HG02852 (cell line): ENCODE results near the gene CTBP1.

ENCODE experiments used
- ATAC-seq: cut with Tn5 transposase; IDR thresholded peaks from one replicate; pipeline ENCODE4 v1.9.1; 2021; ENCODE audit warnings: mild to moderate bottlenecking, moderate library complexity; ENCODE audit not compliant: unreplicated experiment

Gene CTBP1

GRCh38 chr4:1225272-1226143, 23.4 kb downstream of the CTBP1 start:
- ATAC-seq, result no peak

GRCh38 chr4:1223841-1224809, 24.8 kb downstream of the CTBP1 start:
- no peak for ATAC-seq

GRCh38 chr4:1222938-1223690, 25.8 kb downstream of the CTBP1 start:
- no peak for ATAC-seq

GRCh38 chr4:1222036-1222789, 26.7 kb downstream of the CTBP1 start:
- no peak for ATAC-seq

GRCh38 chr4:1221155-1221870, 27.6 kb downstream of the CTBP1 start:
- no peak for ATAC-seq

- no peak for ATAC-seq
Measured at GRCh38 chr4:1220566-1220965, 28.4 kb downstream of the CTBP1 start.

- no peak for ATAC-seq
Measured at GRCh38 chr4:1219566-1219950, 29.4 kb downstream of the CTBP1 start.

- peak; percentile 70 for ATAC-seq
Measured at GRCh38 chr4:1218634-1219565, 30.0 kb downstream of the CTBP1 start.

GRCh38 chr4:1217366-1217765, 31.6 kb downstream of the CTBP1 start:
- ATAC-seq, result no peak

GRCh38 chr4:1216869-1217294, 32.0 kb downstream of the CTBP1 start:
- ATAC-seq, result no peak

- ATAC-seq, result no peak
Measured at GRCh38 chr4:1216076-1216614, 32.8 kb downstream of the CTBP1 start.

GRCh38 chr4:1215141-1216075, 33.5 kb downstream of the CTBP1 start:
- ATAC-seq, result peak; percentile 44

GRCh38 chr4:1214101-1215095, 34.5 kb downstream of the CTBP1 start:
- ATAC-seq, result no peak

- no peak for ATAC-seq
Measured at GRCh38 chr4:1213336-1213995, 35.5 kb downstream of the CTBP1 start.

GRCh38 chr4:1212546-1213335, 36.2 kb downstream of the CTBP1 start:
- no peak for ATAC-seq
